Esophagus muscularis mucosa (tissue), 4 donors: ENCODE results near the gene DOLPP1.

Experiments
- CTCF ChIP-seq, 3 experiments: fragments of 200-600 bp in 2 of 3; fragments of 450-650 bp in 1 of 3; sonication (generic) in 2 of 3; IDR thresholded peaks; one replicate each; pipeline ENCODE4 v1.5.1; 2017 to 2019; ENCODE audit warnings: antibody characterized with exemption in 3 of 3, mild to moderate bottlenecking in 2 of 3, moderate library complexity in 1 of 3
- EP300 ChIP-seq: sonication (generic); formaldehyde crosslinking; IDR thresholded peaks from one replicate; pipeline ENCODE4 v1.6.1; 2017; ENCODE audit warnings: antibody characterized with exemption
- POLR2A ChIP-seq: fragments of 450-650 bp; IDR thresholded peaks from one replicate; pipeline ENCODE4 v1.6.1; 2017; ENCODE audit warnings: antibody characterized with exemption, moderate library complexity, mild to moderate bottlenecking, low read depth
- POLR2AphosphoS5 ChIP-seq, 2 donors: sonication (generic); formaldehyde crosslinking; IDR thresholded peaks; one replicate each; pipeline ENCODE4 v1.6.1; 2017; ENCODE audit warnings: antibody characterized with exemption in 2 of 2

- TF ChIP-seq CTCF (IDR thresholded peaks at IDR 0.05) (peak; percentile 8 to 55 (median 23)), POLR2A (no peak), POLR2AphosphoS5 (IDR thresholded peaks at IDR 0.05) (no peak), EP300 (no peak)
Observed at GRCh38 chr9:129102791-129103594, 22.1 kb downstream of the DOLPP1 start.
